CD4-positive, alpha-beta T cell treated with Interleukin-21 for 1 hour (primary cell): ENCODE measurements around the gene CELA3A.

Source experiments
- DNase-seq: peaks from one replicate; pipeline ENCODE4 v3.0.0-alpha.2; 2020

Gene CELA3A

DNA sequence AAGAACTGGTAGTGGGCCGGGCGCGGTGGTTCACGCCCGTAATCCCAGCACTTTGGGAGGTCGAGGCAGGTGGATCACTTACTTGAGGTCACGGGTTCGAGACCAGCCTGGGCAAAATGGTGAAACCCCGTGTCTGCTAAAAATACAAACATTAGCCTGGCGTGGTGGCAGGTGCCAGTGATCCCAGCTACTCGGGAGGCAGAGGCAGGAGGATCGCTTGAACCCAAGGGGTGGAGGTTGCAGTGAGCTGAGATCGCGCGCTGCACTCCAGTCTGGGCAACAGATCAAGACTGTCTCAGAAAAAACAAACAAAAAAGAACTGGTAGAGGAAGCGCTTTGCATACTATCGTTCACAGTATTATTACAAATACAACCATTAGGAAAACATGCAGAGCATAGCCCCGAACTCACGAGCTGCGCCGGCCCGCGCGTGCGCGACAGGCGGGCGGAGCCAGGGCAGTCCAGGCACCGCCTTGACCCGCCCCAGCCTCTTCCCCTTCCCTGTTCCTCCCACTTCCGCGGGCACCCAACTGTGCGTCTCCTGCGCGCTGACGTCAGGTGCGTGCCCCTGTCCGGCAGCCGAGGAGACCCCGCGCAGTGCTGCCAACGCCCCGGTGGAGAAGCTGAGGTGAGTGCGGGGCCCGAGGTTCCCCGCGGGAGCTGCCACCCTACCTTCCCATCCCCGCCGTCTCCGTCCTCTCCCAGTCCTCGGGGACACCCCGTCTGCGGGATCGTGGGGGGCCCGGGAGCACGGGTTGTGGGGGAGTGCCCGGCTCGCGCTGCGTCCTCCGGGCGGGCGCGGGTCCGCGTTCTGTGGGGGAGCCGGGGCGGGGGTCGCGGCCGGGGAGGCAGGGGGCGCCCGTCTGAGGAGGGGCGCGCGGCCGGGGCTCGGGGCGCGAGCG is 50.9 kb downstream of the CELA3A start, which contains the start of gene CDC42:
CDC42 (plus strand) TSS at position 595 of the 902 bp plus-strand sequence. CDS start 25,770 bp downstream, outside the sequence.
- peak; percentile 98 for DNase-seq

DNA sequence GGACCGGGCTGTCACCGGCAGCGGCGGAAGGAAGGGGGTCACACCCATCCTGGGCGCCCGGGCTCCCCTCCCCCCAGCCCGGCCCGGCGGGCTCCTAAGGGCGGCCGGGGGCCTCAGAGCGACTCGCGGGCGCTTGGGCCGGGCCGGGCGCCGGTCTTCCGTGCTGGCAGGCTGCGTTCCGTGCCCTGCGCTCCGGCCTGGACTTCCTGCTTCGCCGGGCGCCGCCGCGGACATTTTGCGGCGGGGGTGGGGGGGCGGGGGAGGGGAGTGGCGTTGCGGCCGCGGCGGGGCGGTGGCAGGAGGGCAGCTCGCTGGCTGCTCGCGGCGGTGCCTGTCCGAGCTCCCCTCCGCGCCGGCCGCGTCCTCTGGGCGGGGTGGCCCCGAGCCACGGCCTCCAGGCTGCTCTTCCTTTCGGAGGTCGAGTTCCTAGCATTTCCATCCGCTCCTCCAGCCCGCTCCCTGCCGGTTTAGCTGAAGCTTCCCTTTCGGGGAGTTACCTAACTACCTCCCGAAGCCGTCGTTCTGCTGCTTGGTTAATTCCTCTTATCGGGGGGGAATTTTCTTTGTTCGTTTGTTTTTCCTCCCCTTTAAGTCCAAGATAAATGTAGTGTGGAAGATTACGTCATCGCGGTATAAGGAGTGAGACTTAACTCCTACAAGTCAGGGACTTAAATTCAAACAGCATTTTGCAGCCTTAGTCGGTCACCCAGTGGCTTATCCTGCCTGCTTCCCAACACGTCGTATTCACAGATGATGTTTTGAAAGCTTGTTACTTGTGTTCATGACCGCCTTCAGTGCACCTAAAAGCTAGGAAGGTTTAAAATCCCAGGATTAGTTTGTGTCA is 51.8 kb downstream of the CELA3A start:
- DNase-seq: peak; percentile 77

DNA sequence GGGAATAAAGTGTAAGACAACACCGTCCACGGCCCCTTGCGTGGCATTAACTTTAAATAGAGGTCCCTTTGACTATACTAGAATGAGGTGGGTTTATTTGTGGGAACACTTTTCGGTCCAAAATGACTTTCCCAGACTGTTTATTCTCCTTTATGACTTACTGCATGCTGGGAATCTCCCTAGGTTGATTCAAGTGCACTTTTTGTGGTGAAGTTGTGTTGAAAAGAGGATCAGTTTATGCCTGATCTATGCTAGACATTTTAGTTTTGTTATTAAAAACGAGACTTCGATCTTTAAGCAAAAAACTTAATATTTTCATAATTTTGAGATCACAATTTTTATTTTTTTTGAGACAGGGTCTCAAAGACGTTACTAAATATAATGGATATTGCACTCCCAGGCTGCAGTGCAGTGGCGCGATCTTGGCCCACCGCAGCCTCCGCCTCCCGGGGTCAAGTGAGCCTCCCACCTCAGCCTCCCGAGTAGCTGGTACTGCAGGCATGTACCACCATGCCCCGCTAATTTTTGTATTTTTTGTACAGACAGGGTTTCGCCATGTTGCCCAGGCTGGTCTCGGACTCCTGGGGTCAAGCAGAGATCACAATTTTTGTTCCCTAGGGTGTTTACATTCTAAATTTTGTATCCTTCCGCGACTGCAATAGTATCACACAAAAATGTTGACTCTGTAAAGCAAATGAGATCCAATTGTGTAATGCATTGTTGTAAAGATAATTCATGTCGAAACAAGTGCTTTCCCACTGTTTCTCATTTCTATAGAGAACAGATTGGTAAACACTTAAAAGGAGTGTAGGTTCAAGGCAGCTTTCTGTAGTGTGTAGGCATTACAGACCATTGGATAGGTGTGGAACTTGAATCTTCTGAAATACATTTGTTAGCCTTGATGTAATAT is 52.7 kb downstream of the CELA3A start:
- peak; percentile 47 for DNase-seq

DNA sequence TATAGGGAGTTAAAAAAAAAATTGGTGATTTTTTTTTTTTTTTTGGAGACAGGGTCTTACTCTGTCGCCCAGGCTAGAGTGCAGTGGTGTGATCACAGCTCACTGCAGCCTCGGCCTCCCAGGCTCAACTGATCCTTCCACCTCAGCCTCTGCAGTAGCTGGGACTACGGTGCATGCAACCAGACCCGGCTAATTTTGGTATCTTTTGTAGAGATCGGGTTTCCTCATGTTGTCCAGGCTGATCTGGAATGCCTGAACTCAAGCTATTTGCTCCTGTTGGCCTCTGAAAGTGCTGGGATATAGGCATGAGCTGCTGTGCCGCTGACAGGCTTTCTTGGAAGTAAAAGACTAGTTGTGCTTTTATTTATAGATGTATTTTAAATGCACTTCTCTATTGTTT is 54.0 kb downstream of the CELA3A start:
- DNase-seq: no peak

DNA sequence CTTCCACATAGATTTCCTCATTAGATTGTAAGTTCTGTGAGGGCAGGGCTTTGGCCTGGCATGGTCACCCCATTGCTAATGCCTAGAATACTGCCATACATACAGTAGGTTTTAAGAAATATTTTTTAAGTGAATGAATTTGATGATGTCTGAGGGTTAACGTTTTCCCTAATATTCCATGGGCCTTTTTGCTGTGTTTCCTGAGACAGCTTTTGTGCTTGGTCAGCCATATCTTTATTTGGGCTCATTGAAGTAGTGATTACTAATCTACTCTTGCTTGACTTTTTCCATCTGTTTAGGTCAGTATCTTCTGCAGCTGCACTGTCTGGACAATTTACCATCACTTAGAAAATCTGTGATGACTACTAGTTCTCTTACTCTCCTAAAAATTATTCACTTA is 54.6 kb downstream of the CELA3A start:
- no peak for DNase-seq

DNA sequence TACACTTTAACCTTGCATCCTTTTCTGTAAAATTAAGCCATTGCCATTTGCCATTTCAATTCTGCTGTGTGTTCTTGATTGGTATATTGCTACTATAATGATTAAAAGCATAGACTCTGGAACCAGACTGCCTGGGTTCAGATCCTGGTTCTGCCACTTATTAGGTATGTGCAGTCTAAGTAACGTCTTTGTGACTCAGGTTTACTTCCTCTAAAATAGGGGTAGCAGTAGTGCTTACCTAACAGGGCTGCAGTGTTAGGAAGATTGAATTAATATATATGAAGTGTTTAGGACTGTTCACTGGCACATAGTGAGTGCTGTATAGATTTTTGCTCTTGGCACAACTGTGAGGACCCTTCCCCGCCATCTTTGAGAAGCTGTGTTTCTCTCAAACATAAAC is 55.5 kb downstream of the CELA3A start:
- no peak for DNase-seq

DNA sequence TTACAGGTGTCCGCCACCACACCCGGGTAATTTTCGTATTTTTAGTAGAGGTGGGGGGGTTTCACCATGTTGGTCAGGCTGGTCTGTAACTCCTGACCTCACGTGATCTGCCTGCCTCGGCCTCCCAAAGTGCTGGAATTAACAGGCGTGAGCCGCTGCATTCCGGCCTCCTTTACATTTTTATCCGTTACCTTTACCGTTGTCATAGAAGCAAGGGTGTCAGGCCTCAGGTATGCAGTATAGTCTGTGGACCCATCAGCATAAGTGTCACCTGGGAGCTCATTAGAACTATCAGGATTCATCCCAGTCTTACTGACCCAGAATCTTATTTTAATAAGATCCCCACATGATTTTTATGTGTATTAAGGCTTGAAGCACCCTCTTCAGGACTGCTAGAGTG is 56.4 kb downstream of the CELA3A start:
- DNase-seq: no peak
